ENCODE data around the gene ACOXL.
"Not testable (repeated sequence)": the region's sequence is repeated elsewhere in the genome, so short reads cannot be mapped to it uniquely, and the experiment has no call there.

The ACOXL gene

DNA sequence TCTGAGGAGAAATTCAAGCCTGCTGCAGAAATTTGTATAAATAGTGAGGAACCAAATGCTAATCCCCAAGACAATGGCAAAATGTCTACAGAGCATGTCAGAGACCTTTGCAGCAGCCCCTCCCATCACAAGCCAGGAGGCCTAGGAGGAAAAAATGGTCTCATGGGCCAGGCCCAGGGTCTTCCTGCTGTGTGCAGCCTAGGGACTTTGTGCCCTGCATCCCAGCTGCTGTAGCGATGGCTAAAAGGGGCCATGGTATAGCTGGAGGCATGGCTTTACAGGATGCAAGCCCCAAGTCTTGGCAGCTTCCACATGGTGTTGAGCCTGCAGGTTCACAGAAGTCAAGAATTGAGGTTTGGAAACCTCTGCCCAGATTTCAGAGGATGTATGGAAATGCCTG is 197.2 kb downstream of the ACOXL start:
- DNase-seq = no peak

DNA sequence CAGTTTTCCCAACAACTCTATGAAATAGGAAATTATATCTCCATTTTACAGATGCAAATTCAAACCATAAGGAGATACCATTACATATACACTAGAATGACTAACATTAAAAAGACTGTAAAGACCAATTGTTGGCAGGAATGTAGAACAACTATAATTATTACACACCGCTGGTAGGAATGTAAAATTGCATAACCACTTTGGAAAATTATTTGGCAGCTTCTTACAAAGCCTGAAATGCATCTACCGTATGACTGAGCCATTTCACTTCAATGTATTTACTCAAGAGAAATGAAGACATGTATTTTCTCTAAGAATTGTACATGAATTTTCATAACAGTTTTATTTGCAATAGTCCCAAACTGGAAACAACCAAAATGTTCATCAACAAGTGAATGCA is 199.3 kb downstream of the ACOXL start:
- DNase-seq = no peak

DNA sequence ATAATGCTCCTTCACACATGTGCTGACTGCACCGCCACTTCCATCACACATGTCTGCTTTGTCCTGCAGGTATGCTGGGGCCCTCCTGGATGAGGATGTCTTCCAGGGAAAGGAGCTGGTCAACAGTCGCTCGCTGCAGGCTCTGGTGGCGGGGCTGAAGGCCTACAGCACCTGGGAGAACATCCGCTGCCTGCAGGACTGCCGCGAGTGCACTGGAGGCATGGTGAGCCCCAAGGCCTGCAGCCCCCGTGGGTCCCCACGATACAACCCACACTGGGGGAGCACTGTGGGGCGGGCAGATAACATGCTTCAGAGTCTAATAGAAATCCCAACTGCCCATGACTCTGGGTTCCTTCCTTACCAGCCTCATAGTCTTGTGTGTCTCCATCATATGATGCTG is 201.0 kb downstream of the ACOXL start:
- DNase-seq = no peak

DNA sequence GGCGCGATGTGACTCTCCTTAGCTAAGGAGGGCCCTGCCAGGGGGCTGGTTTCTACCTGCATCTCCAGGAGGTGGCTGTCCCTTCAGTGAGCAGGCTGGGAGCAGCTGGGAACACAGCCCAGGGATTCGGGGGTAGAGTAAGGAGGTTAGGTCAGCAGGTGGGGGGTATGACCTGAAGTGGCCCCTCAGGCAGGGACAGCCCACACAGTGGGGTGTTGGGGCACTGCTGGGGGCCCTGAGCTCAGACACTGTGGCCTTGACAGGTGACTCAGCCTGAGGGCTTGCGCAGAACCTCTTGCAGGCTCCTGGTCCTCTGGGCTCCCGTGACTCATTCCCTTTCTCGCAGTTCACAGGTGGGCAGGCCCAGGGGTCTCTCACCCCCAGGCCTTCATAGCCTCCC is 202.6 kb downstream of the ACOXL start:
- DNase-seq = no peak

DNA sequence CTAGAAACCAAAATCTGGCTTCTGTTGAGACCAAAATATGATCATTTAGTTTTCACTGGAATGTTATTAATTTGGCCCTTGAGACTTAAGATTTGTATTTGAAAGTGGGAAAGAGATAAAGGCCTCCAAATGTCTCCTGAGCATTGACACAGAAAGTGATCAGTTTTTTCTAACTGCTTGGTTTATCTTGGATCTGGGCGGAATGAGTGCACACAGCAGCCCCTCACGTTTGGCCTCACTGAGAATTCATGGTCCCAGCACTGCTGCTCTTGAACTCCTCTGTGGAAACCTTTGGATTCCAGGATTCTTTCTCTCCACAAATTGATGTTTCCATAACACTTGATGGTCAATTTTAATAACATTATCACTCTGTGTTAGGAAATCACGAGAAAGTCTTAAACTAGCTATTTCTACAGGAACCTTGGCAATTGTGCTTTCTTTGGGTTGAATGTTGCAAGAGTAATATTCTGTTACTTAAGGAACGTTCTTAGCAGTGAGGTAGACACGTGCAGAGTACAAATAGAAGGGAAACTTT is 208.1 kb downstream of the ACOXL start:
- DNase-seq = no peak

DNA sequence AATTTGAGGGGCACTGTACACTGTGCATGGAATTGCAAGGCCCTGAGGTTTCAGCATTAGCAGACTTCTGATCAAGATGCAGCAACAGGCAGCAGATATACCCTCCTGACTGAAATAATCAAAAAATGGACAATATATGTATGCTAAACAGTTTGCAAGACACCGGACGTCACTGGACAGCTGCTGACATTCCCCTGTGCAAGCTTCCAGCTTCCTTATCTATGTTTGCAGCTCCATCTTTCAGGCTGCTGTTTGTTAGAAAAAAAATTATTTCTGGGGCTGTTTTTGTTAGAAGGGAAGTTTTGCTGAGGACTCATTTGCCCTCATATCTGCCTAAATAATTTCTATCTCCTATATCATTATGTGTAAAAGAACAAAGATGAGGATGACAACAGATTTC is 208.9 kb downstream of the ACOXL start:
- DNase-seq = no peak

DNA sequence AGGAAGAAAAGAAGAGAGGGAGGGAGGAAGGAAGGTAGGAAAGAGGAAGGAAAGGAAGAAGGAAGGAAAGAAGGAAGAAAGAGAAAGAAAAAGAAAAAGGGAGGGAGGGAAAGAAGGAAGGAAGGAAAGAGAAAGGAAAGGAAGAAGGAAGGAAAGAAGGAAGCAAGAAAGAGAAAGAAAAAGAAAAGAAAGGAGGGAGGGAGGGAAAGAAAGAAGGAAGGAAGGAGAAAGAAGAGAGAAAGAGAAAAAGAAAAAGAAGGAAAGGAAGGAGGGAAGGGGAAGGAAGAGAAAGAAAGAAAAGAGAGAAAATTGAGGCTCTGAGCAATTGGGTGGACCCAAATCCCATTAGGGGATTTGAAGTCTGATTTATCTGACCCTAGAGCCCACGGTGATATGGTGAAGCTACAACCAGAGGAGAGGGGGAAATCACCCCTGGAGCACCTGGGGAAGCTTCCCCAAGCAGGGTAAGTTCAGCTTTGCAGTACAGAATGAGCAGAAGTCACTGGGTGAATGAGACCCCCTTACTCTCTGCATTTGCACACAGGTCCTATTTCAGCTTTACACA is 210.8 kb downstream of the ACOXL start:
- no peak for DNase-seq

DNA sequence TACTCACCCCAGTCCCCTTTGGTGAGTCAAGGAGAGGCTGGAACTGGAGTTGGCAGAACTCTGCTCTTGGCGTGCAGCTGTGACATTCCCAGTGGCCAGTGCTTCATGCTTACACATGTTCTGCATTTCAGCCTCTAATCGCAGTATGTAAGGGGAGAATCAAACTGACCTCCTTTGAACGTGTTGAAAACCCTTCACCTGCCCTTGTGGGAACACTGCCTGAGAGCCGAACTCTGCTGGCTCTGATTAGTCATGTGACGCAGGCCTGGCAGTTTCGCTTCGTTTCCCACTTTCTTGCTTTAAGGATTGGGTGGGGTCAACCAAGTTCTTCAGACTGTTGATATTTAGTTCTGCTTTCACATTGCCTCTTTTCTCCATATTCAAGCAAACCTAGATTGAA is 214.5 kb downstream of the ACOXL start:
- DNase-seq = no peak

DNA sequence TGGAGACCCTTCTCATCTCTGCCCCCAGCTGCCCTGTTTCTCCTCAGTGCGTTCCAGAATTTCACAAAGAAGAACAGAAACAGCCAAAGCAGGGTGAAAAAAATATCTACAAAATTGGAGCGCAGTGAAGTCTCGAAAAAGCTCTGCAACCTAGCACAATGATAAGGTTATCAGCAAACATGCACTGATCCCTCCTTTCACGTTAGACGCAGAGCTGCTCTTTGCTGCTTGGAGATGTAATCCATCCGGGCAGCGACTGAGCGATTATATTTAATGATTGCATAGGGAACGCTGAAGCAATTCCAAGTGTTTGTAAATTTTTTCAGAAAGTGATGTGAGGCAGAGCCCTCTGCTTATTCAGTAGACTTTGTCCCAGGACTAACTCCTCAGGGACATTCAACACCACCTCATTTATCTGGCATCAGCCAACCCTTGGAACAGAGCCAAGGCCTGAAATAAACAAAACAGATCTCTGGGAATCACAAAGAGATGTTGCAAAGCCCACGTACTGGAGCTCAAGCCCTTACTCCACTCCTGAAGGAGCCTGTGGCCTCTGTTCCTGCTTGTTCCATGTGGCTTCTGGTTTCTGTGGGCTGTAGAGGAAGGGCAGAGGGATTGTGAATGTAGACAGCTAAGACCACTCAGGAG is 215.8 kb downstream of the ACOXL start:
- DNase-seq = no peak

DNA sequence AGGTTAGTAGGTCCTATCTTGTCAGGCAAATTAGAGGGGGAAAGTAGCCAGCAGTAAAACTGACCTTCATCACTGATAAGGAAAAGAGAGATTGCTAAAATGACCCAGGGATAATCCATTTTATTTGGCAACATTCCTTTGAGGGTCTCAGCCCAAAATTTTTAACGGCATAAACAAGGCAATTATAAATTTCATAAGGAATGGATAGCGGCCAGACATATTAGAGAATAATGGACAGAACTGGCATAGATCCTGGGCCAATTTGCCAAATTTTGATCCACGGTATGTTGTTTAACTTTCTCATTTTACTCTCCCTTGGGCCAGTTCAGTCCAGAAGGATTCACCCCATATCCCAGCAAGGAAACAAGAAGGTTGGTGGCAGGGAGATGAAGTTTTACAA is 217.9 kb downstream of the ACOXL start:
- DNase-seq = no peak

DNA sequence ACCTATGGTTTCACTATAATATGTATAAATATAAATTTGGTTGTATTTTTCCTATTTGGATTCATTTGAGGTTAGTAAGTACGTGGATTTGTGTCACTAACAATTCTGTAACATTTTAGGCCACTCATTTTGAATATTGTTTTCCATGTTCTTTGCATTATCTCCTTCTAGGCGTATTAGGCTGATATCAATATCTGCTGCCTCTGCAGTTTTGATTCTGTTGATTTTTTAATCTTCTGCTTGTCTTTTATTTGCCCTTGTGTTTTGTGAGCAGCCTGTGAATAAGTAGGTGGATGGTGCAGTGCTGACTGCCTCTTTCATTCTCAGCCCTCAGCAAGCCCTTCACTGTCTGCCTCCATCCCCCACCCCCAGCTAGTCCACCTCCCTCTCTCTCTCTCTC is 222.7 kb downstream of the ACOXL start:
- no peak for DNase-seq

DNA sequence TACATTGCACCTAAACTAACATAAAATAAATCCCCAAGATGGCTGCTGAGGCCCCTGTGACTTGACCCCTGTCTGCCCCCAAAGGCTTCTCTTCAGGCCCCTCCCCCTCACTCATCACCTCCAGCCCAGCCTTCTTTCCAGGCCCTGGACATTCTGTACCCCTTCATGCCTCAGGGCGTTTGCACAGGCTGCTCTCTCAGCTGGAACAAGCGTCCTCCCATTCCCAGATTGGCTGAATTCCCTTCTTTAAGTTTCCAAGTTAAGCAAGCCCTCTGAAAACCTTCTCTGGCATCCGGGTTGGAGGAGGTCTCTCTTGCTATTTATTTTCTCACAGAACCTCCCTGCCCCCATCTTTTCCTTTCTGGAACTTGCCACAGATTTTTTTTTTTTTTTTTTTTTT is 223.2 kb downstream of the ACOXL start:
- no peak for DNase-seq

DNA sequence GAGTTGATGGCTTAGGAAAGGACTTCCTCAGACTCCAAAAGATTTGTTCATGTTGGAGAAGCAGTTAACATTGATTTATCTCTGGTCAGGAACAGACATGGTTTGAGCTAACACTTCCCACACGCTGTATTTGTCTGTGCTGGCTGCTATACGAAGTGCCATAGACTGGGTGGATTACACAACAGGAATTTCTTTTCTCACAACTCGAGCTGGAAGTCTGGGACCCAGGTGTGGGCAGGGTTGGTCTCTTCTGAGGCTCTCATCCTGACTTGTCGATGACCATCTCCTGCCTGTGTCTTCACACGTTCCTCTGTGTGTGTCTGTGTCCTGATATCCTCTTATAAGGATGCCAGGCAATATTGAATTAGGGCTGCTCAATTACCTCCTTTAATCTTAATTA is 224.9 kb downstream of the ACOXL start:
- DNase-seq = no peak

DNA sequence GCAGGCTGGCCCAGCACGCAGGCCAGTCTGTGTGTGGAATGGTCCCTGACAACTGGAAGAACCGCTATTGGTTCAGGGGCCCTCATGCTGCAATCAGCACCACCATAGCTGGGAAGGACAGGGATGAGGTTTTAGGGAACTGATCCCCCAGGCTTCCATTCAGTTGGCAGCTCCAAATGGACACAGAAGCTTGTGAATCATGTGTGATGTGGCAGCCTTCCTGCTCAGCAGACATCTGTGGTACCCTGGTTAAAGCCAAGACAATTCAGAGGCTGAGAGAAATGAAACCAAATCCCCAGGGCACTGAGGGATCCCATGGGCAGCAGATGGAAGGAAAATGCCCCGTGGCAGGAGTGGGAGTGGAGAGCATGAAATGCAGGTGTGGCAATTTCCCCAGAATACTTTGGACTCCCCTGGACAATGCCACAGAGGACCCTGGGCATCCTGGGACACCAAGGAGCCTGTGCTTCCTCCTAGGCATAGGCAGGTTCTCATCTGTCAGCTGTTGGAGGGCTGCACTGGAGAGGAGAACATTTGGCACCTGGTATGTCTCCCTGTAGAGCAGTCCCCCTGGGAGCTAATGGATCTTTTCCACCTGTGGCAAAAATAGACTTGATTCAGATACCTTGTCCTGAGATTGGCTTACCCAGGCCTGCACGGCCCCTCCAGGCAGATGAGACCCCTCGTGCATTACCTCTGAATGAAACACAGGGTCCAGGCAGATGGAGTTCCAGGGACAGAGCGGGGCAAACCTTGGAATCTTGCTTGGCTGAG is 226.2 kb downstream of the ACOXL start:
- no peak for DNase-seq

DNA sequence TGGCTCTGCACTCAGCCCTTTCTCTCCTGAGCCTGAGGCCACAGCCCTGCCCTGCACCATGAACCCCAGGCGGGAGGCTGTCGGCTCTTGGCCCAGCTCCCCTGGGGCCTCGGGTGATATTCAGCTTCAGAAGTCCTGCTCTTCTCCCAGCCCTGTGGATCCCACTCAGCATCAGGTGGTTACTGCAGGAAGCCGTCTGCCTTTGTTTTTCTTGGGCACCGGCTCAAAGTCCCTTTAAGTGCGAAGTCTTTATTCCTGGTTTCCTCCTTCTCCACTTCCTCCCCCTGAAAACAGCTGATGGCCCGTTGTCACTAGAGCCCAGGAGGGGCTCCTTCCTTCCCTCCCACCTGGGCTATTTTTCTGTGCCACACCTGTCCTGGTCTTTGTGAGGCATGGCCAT is 226.8 kb downstream of the ACOXL start:
- DNase-seq = no peak

DNA sequence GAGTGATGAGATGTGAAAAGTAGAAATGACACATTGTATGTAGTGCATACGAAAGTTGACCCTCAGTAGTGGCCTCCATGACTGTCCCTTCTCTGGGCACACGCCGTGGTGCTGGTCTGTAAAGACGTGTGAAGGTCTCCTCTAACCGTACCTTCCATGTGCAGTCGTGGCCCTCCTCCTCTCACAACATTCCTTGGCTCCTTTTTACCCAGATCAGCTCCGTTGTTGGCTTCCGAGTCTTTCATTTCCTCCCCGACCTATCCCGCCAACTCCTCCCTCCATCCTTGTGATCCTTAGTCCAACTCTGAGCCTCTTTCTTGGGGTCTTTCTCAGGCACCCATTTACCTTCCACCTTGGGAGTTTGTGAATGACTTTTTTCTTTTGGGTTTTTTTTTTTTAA is 227.9 kb downstream of the ACOXL start:
- no peak for DNase-seq

DNA sequence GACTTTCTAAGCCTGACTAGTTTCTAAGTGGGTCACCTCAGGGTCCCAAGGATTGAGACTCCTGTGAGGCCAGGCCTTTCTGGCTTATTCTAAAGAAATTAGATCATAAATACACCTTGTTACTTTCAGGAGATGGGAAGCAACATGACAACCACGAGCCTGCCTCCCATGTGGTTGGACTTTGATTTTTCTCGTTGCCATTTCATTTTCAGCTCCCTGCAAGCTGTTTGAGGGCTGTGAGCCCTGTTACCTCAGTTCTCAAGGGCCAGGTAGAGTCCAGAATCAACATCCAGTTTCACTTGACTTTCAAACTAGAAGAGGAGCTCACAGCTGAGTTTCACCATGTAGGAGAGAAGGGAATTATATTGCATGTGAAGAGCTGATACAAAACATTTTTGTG is 228.6 kb downstream of the ACOXL start:
- DNase-seq = no peak

DNA sequence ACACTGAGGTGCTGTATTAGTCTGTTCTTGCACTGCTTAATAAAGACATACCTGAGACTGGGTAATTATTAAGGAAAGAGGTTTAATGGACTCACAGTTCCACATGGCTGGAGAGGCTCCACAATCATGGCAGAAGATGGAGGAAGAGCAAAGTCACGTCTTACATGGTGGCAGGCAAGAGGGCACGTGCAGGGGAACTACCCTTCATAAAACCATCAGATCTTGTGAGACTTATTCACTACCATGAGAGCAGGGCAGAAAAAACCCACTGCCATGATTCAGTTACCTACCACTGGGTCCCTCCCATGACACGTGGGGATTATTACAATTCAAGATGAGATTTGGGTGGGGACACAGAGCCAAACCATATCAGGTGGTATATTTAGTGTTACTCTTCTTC is 229.3 kb downstream of the ACOXL start:
- DNase-seq = not testable (repeated sequence)

DNA sequence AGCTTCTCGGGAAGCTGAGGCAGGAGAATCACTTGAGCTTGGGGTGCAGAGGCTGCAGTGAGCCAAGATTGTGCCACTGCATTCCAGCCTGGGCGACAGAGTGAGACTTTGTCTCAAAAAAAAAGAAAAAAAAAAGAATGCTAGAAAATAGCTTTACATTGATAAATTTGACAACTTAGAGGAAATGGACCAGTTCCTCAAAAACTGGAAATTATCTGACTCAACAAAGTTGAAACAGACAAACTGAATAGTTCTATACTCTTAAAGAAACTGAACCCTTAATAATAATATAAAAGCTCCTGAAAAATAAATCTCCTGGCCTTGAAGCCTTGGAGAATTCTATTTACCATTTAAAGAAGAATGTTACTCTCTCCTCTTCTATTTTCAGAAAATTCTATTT is 237.3 kb downstream of the ACOXL start:
- no peak for DNase-seq

DNA sequence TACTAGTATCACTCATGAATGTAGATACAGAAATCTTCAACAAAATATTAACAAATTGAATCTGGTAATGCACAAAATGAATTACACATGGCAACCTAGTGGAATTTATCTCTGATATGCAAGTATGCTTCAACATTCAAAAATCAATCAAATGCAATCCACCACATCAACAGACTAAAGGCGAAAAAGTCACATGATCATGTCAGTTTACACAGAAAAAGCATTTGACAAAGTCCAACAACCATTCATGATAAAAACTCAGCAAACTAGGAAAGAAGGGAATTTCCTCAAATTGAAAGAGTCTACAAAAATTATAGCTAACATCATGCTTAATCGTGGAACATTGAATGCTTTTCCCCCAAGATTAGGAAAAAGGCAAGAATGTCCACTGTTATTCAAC is 237.8 kb downstream of the ACOXL start:
- DNase-seq = no peak

DNA sequence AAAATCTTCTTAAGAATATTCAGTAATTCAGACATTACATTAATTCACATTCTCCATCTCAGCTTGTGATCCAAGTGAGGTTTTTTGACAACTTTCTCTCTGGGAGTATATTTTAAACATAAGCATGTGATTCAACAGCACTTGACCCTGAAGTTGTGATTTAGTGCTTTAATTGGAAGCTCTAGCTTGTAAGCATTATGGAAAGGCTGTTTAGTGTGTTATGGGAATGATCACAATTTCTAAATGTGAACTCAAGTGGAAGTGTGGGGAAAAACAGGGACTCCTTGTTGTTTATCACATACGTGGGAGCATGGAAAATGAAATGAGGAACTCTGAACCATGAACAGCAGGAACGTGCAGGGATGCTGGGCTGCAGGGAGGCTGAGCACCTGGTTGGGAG is 239.4 kb downstream of the ACOXL start:
- no peak for DNase-seq

DNA sequence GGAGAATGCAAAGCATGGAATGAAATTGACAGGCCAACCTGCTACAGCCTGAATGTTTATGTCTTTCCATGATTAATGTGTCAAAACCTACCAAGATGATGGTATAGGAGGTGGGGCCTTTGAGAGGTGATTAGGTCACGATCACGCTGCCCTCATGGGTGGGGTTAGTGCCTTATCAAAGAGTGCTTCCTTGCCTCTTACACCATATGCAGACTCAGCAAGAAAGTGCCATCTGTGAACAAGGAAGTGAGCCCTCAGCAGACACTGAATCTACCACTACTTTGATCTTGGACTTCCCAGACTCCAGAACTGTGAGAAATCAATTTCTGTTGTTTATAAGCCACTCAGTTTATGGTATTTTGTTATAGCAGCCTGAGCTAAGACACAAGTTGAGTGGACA is 240.9 kb downstream of the ACOXL start:
- no peak for DNase-seq

DNA sequence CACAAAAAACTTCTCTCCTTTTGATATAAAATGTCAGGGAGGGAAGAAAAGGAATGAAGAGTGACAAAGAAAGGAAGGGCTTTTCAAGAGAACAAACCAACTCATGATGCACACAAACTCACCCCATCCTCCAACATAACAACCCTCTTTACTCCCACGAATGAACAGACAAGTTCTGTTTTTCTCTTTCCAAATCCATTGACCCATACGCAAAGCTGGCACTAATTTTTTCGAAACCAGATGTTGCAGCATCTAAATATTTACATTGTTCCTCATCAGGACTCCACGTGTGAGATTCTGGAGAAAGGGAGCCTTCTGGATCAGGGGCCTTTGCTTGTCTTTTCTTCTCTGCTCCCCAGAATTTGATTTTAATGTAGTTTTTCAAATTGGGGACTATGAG is 245.0 kb downstream of the ACOXL start:
- no peak for DNase-seq

DNA sequence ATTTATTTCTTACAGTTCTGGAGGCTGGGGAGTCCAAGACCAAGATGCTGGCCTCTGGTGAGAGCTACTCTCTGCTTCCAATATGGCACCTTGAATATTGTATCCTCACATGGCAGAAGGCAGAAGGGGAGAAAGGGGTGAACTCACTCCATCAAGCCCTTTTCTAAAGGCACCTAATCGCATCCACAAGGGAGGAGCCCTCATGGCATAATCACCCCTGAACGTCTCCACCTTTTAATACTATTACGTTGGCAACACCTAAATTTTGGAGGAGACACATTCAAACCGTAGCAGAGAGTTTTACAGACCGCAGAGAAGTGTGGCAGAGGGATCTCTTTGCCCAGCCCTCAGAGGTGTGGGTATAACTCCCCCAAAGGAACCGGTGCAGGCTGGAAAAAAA is 245.8 kb downstream of the ACOXL start:
- no peak for DNase-seq
